Naive B cell (primary cell): ENCODE data around the gene ZRANB1. TPM values are rescaled to one million over a fixed set of nuclear protein-coding genes. Genes with fewer than 3 reads are reported as not detected.
"Not testable (repeated sequence)": the region's sequence is repeated elsewhere in the genome, so short reads cannot be mapped to it uniquely, and the experiment has no call there.

Experiments used
- ATAC-seq, 2 donors: fragments of 150-1000 bp; cut with Tn5 transposase; 2 replicates each; pipeline ENCODE4 v1.10.0; 2021; ENCODE audit warnings: low read depth in 2 of 2, mild to moderate bottlenecking in 2 of 2, moderate library complexity in 2 of 2
- DNase-seq: peaks from one replicate; pipeline ENCODE4 v3.0.0; 2022
- H3K27ac Mint-ChIP-seq, 6 donors: one replicate each; pipeline ENCODE4 v1.8.0; 2020 to 2022; ENCODE audit warnings: mild to moderate bottlenecking in 6 of 6, mixed read lengths in 6 of 6, moderate library complexity in 5 of 6, inconsistent platforms in 2 of 6
- H3K27me3 Mint-ChIP-seq, 3 donors: one replicate each; pipeline ENCODE4 v1.8.0; 2021 to 2022; ENCODE audit warnings: mixed read lengths in 3 of 3, mild to moderate bottlenecking in 1 of 3
- H3K36me3 Mint-ChIP-seq, 2 donors: one replicate each; pipeline ENCODE4 v1.8.0; 2020 to 2022; ENCODE audit warnings: mixed read lengths in 2 of 2, inconsistent platforms in 1 of 2, mild to moderate bottlenecking in 1 of 2
- H3K4me1 Mint-ChIP-seq, 3 donors: one replicate each; pipeline ENCODE4 v1.8.0; 2020 to 2022; ENCODE audit warnings: mixed read lengths in 3 of 3, inconsistent platforms in 1 of 3, mild to moderate bottlenecking in 1 of 3, moderate library complexity in 1 of 3
- H3K4me3 Mint-ChIP-seq, 8 donors: one replicate each; pipeline ENCODE4 v1.8.0; 2020 to 2022; ENCODE audit warnings: mild to moderate bottlenecking in 8 of 8, mixed read lengths in 8 of 8, moderate library complexity in 8 of 8, inconsistent platforms in 2 of 8
- H3K9me3 Mint-ChIP-seq, 7 donors: one replicate each; pipeline ENCODE4 v1.8.0; 2020 to 2022; ENCODE audit warnings: mixed read lengths in 7 of 7, mild to moderate bottlenecking in 5 of 7, inconsistent platforms in 2 of 7, moderate library complexity in 1 of 7
- polyA plus RNA-seq, 6 donors: library from polyadenylated mRNA; unstranded; fragments of 300-500 nt; fragmentation: Illumina TruSeq; gene quantifications; one replicate each; pipeline ENCODE4 v1.2.3, GENCODE V29; 2021; ENCODE audit warnings: low read depth in 6 of 6

The ZRANB1 gene
- polyA plus RNA-seq, 6 donors from 2014 or later, result 4.5 to 15.0 (median 9.3) TPM

GRCh38 chr10:124913167-124913566, 28.8 kb upstream of the ZRANB1 start:
- peaks cover 11 to 25% (median 14%) of the 10 kb centered on the region in 3 donors for H3K4me1 Mint-ChIP-seq
- H3K9me3 Mint-ChIP-seq, result no peaks in the 10 kb centered on the region
- peak overlapping the region in 1 of 6 donors; percentile 30 for H3K27ac Mint-ChIP-seq
- ATAC-seq, result no peak
- peaks cover 0 to 7% of the 10 kb centered on the region in 2 donors for H3K36me3 Mint-ChIP-seq
- H3K4me3 Mint-ChIP-seq, result peak overlapping the region in 1 of 8 donors; percentile 18
- DNase-seq, result no peak
- peaks cover 16 to 24% (median 21%) of the 10 kb centered on the region in 3 donors for H3K27me3 Mint-ChIP-seq

- H3K4me3 Mint-ChIP-seq, result peak overlapping the region in 1 of 8 donors; percentile 91
- peaks cover 16 to 24% (median 21%) of the 10 kb centered on the region in 3 donors for H3K27me3 Mint-ChIP-seq
- not testable (repeated sequence) for ATAC-seq, H3K9me3 Mint-ChIP-seq, DNase-seq, H3K36me3 Mint-ChIP-seq
- H3K27ac Mint-ChIP-seq, result peak overlapping the region in 1 of 6 donors; percentile 56
- H3K4me1 Mint-ChIP-seq, result peaks cover 22 to 36% (median 23%) of the 10 kb centered on the region in 3 donors
Observed at GRCh38 chr10:124914398-124914797, 27.5 kb upstream of the ZRANB1 start.

DNA sequence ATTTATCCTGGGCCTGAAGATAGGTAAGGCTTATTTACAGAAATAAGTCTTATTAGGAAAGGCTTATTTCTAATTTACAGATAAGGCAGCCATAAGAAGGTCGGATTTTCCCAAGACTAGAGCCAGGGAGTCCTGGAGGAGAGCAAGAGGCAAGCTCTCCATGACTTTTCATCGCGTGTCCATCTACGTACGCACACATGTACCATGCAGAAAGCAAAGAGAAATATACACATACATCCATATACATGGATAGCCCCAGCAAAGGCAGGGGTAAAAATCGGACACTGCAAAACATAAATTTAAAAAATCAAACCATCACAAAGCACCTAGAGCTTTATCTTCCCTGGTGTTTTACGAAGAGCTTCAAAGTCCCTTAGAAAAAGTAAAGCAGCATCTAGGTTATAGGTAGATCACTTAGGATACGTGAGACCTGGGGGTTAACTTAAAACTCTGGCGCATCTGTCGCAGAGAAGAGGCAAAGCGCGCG, 25.8 kb upstream of the ZRANB1 start:
- Mint-ChIP-seq H3K27me3 (peaks cover 13 to 18% (median 17%) of the 10 kb centered on the region in 3 donors), H3K27ac (peak overlapping the region; percentile 78 to 98 (median 94)), H3K36me3 (peaks cover 0 to 7% of the 10 kb centered on the region in 2 donors), H3K9me3 (no peaks in the 10 kb centered on the region), H3K4me1 (peaks cover 32 to 46% (median 36%) of the 10 kb centered on the region in 3 donors), H3K4me3 (peak overlapping the region; percentile 85 to 94 (median 91))
- ATAC-seq (no peak), DNase-seq (no peak)

GRCh38 chr10:124916585-124917427, 25.1 kb upstream of the ZRANB1 start:
- DNase-seq, result peak; percentile 98
- Mint-ChIP-seq H3K4me1 (peaks cover 26 to 40% (median 36%) of the 10 kb centered on the region in 3 donors), H3K36me3 (peaks cover 0 to 7% of the 10 kb centered on the region in 2 donors), H3K27me3 (peaks cover 6 to 11% (median 11%) of the 10 kb centered on the region in 3 donors), H3K9me3 (no peaks in the 10 kb centered on the region), H3K4me3 (peak overlapping the region; percentile 85 to 96 (median 91)), H3K27ac (peak overlapping the region; percentile 78 to 98 (median 95))
- ATAC-seq, result peak; percentile 91 to 93

DNA sequence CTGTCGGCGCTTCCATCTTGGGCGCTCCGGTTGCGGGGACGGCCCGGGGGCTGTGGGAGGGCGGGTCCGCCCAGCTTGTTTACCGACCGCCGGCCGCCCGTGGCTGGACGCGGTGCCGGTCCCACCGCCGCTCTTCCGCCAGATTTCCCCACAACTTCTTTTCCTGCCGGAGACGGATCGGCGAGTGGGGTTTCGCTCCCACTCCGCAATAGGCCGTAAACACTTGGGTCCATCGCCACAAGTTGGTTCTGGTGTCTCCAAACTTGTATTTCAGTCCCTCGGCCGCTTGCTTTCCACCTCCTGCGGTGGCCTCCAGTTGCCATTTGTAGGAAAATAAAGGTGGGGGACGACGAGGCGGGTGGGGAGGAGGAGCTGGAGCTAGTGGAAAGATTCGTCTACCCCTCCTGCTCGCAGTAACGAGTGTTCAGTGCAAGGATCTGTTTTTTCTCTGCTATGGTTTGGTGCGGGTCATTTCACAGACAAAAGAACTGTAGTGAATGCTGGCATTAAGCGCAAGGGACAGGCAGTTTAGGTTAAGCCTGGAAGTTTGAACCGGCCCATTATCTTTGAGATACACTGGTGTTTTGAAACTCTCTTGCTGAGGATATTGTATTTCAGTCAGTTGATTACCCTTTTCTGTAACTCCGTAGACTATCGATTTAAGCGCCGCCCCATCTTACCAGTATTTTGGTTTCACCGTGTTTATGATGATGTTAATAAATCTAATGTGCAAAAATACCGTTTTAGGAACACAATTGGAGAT, 24.3 kb upstream of the ZRANB1 start:
- ATAC-seq, result no peak
- H3K36me3 Mint-ChIP-seq, result peaks cover 0 to 7% of the 10 kb centered on the region in 2 donors
- H3K27me3 Mint-ChIP-seq, result peaks cover 0 to 3% (median 3%) of the 10 kb centered on the region in 3 donors
- DNase-seq, result no peak
- peak overlapping the region; percentile 92 to 98 (median 94) for H3K4me3 Mint-ChIP-seq
- no peaks in the 10 kb centered on the region for H3K9me3 Mint-ChIP-seq
- H3K27ac Mint-ChIP-seq, result peak overlapping the region; percentile 95 to 98 (median 97)
- H3K4me1 Mint-ChIP-seq, result peaks cover 24 to 39% (median 38%) of the 10 kb centered on the region in 3 donors

- Mint-ChIP-seq H3K4me3 (peak overlapping the region; percentile 92 to 98 (median 94)), H3K27me3 (no peaks in the 10 kb centered on the region), H3K27ac (peak overlapping the region; percentile 77 to 98 (median 96)), H3K36me3 (peaks cover 0 to 7% of the 10 kb centered on the region in 2 donors), H3K9me3 (no peaks in the 10 kb centered on the region), H3K4me1 (peaks cover 24 to 45% (median 40%) of the 10 kb centered on the region in 3 donors)
- no peak for ATAC-seq
- DNase-seq, result no peak
Observed at GRCh38 chr10:124918191-124918830, 23.6 kb upstream of the ZRANB1 start.

- H3K4me1 Mint-ChIP-seq, result peaks cover 24 to 45% (median 40%) of the 10 kb centered on the region in 3 donors
- peak overlapping the region in 3 of 6 donors; percentile 5 to 97 (median 12) for H3K27ac Mint-ChIP-seq
- H3K27me3 Mint-ChIP-seq, result no peaks in the 10 kb centered on the region
- peak overlapping the region; percentile 5 to 96 (median 94) for H3K4me3 Mint-ChIP-seq
- peaks cover 0 to 7% of the 10 kb centered on the region in 2 donors for H3K36me3 Mint-ChIP-seq
- no peak for ATAC-seq
- H3K9me3 Mint-ChIP-seq, result no peaks in the 10 kb centered on the region
- no peak for DNase-seq
Observed at GRCh38 chr10:124918906-124919305, 23.0 kb upstream of the ZRANB1 start.

- peaks cover 0 to 7% of the 10 kb centered on the region in 2 donors for H3K36me3 Mint-ChIP-seq
- H3K27me3 Mint-ChIP-seq, result no peaks in the 10 kb centered on the region
- no peak overlapping the region for H3K27ac Mint-ChIP-seq
- H3K4me3 Mint-ChIP-seq, result peak overlapping the region in 1 of 8 donors; percentile 44
- H3K4me1 Mint-ChIP-seq, result peaks cover 36 to 57% (median 48%) of the 10 kb centered on the region in 3 donors
- DNase-seq, result no peak
- ATAC-seq, result no peak
- H3K9me3 Mint-ChIP-seq, result no peaks in the 10 kb centered on the region
Observed at GRCh38 chr10:124921261-124921660, 20.7 kb upstream of the ZRANB1 start.

GRCh38 chr10:124923684-124924083, 18.2 kb upstream of the ZRANB1 start:
- peaks cover 33 to 51% (median 46%) of the 10 kb centered on the region in 3 donors for H3K4me1 Mint-ChIP-seq
- H3K9me3 Mint-ChIP-seq, result no peaks in the 10 kb centered on the region
- no peak overlapping the region for H3K27ac Mint-ChIP-seq
- no peak overlapping the region for H3K4me3 Mint-ChIP-seq
- H3K36me3 Mint-ChIP-seq, result peaks cover 0 to 6% of the 10 kb centered on the region in 2 donors
- H3K27me3 Mint-ChIP-seq, result no peaks in the 10 kb centered on the region
- ATAC-seq (no peak), DNase-seq (no peak)

- H3K27me3 Mint-ChIP-seq, result no peaks in the 10 kb centered on the region
- H3K4me1 Mint-ChIP-seq, result peaks cover 27 to 36% (median 30%) of the 10 kb centered on the region in 3 donors
- peaks cover 1 to 10% of the 10 kb centered on the region in 2 donors for H3K36me3 Mint-ChIP-seq
- ATAC-seq, result no peak
- H3K9me3 Mint-ChIP-seq, result no peaks in the 10 kb centered on the region
- H3K4me3 Mint-ChIP-seq, result no peak overlapping the region
- DNase-seq, result no peak
- no peak overlapping the region for H3K27ac Mint-ChIP-seq
Observed at GRCh38 chr10:124926548-124926947, 15.4 kb upstream of the ZRANB1 start.

DNA sequence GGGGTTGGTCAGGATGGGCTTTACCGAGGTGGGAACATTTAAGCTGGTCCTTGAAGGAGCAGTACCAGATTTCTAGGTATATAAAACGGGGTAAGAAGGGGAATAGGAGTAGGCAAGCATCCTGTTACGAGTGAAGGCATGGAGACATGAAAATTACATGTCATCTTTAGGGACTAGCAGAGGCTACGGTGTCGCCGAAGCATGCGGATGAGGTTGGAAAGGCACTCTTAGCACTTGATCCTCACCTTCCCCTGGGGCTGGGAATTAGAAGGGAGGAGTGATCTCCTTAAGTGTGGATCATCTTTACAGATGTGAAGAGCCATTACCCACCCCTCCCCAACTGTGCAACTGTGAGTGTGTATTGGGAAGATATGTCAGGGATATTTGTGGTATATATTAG, 13.8 kb upstream of the ZRANB1 start:
- Mint-ChIP-seq H3K27me3 (no peaks in the 10 kb centered on the region), H3K36me3 (peaks cover 8 to 10% of the 10 kb centered on the region in 2 donors), H3K4me1 (peaks cover 23 to 41% (median 31%) of the 10 kb centered on the region in 3 donors), H3K27ac (peak overlapping the region in 2 of 6 donors; percentile 42 to 60), H3K4me3 (no peak overlapping the region), H3K9me3 (peaks cover 0 to 9% (median 1%) of the 10 kb centered on the region in 7 donors)
- no peak for ATAC-seq
- DNase-seq, result no peak

- peaks cover 0 to 9% (median 1%) of the 10 kb centered on the region in 7 donors for H3K9me3 Mint-ChIP-seq
Observed at GRCh38 chr10:124928545-124928944, 13.4 kb upstream of the ZRANB1 start.

More at GRCh38 chr10:124928545-124928944, 13.4 kb upstream of the ZRANB1 start:
- H3K27me3 Mint-ChIP-seq, result no peaks in the 10 kb centered on the region
- H3K36me3 Mint-ChIP-seq, result peaks cover 8 to 12% of the 10 kb centered on the region in 2 donors
- no peak overlapping the region for H3K4me3 Mint-ChIP-seq
- no peak overlapping the region for H3K27ac Mint-ChIP-seq
- DNase-seq (no peak), ATAC-seq (no peak)
- peaks cover 25 to 45% (median 33%) of the 10 kb centered on the region in 3 donors for H3K4me1 Mint-ChIP-seq
